ENCODE measurements around the gene GOLGA3.
"Not testable (repeated sequence)": the region's sequence is repeated elsewhere in the genome, so short reads cannot be mapped to it uniquely, and the experiment has no call there.

The GOLGA3 gene

GRCh38 chr12:132775502-132776229, 53.0 kb downstream of the GOLGA3 start:
- DNase-seq (ENCODE audit: low spot score) = no peak

GRCh38 chr12:132774646-132775275, 53.9 kb downstream of the GOLGA3 start:
- no peak for DNase-seq (ENCODE audit: low spot score)

- no peak for DNase-seq (ENCODE audit: low spot score)
Measured at GRCh38 chr12:132774159-132774558, 54.5 kb downstream of the GOLGA3 start.

GRCh38 chr12:132773077-132773955, 55.4 kb downstream of the GOLGA3 start:
- no peak for DNase-seq (ENCODE audit: low spot score)

GRCh38 chr12:132772606-132773005, 56.1 kb downstream of the GOLGA3 start:
- no peak for DNase-seq (ENCODE audit: low spot score)

GRCh38 chr12:132771126-132771838, 57.4 kb downstream of the GOLGA3 start:
- peak; percentile 30 for DNase-seq (ENCODE audit: low spot score)

- DNase-seq (ENCODE audit: low spot score) = no peak
Measured at GRCh38 chr12:132766380-132767085, 62.1 kb downstream of the GOLGA3 start.

GRCh38 chr12:132765361-132765760, 63.3 kb downstream of the GOLGA3 start:
- no peak for DNase-seq (ENCODE audit: low spot score)

GRCh38 chr12:132764231-132764630, 64.4 kb downstream of the GOLGA3 start:
- no peak for DNase-seq (ENCODE audit: low spot score)

- DNase-seq (ENCODE audit: low spot score) = peak; percentile 80
Measured at GRCh38 chr12:132761921-132762583, 66.6 kb downstream of the GOLGA3 start.

- DNase-seq (ENCODE audit: low spot score) = peak; percentile 65
Measured at GRCh38 chr12:132761032-132761920, 67.4 kb downstream of the GOLGA3 start, which contains the start of gene ANKLE2. ANKLE2 (minus strand) TSS chr12:132761832; CDS start chr12:132761798, 34 bp downstream.

GRCh38 chr12:132759359-132759758, 69.3 kb downstream of the GOLGA3 start:
- DNase-seq (ENCODE audit: low spot score) = no peak

GRCh38 chr12:132758825-132759224, 69.8 kb downstream of the GOLGA3 start:
- not testable (repeated sequence) for DNase-seq (ENCODE audit: low spot score)

GRCh38 chr12:132754160-132754932, 74.3 kb downstream of the GOLGA3 start:
- no peak for DNase-seq (ENCODE audit: low spot score)

- not testable (repeated sequence) for DNase-seq (ENCODE audit: low spot score)
Measured at GRCh38 chr12:132753670-132754069, 75.0 kb downstream of the GOLGA3 start.

- DNase-seq (ENCODE audit: low spot score) = no peak
Measured at GRCh38 chr12:132748319-132748718, 80.3 kb downstream of the GOLGA3 start.

- no peak for DNase-seq (ENCODE audit: low spot score)
Measured at GRCh38 chr12:132747896-132748295, 80.8 kb downstream of the GOLGA3 start.

- no peak for DNase-seq (ENCODE audit: low spot score)
Measured at GRCh38 chr12:132747395-132747794, 81.3 kb downstream of the GOLGA3 start.

GRCh38 chr12:132746613-132747012, 82.1 kb downstream of the GOLGA3 start:
- no peak for DNase-seq (ENCODE audit: low spot score)

Measured in activated CD4-positive, alpha-beta T cell treated with anti-CD3 and anti-CD28 coated beads, Interleukin-2, Interleukin-4, amounts not matched to agents 100 ng/mL and 50 ng/mL, durations not matched to agents 16 hours and 8 hours (primary cell).